Hematopoietic multipotent progenitor cell treated with erythropoietin and hydrocortisone succinate and interleukin-3 and kit ligand, for 8 days (in vitro differentiated cells): ENCODE results near the gene HIC1.
"Not testable (repeated sequence)": the region's sequence is repeated elsewhere in the genome, so short reads cannot be mapped to it uniquely, and the experiment has no call there.

ENCODE experiments used
- DNase-seq: peaks from one replicate; pipeline ENCODE4 v3.0.0-alpha.2; 2015

Gene HIC1

GRCh38 chr17:2054512-2055291 lies at the start of gene HIC1:
HIC1 (plus strand) TSS chr17:2055103; CDS start chr17:2056691, 1,588 bp downstream.
- DNase-seq: peak; percentile 67

GRCh38 chr17:2008332-2009126 lies 46.4 kb upstream of the HIC1 start:
- DNase-seq: no peak

- DNase-seq: no peak
These were observed 45.2 kb upstream of the HIC1 start for GRCh38 chr17:2009737-2010136.

- no peak for DNase-seq
These were observed 43.2 kb upstream of the HIC1 start for GRCh38 chr17:2011411-2012371.

GRCh38 chr17:2012499-2012898 lies 42.4 kb upstream of the HIC1 start:
- no peak for DNase-seq

- DNase-seq: not testable (repeated sequence)
These were observed 41.5 kb upstream of the HIC1 start for GRCh38 chr17:2013220-2013993.

GRCh38 chr17:2013994-2014317 lies 40.9 kb upstream of the HIC1 start:
- no peak for DNase-seq

- no peak for DNase-seq
These were observed 39.6 kb upstream of the HIC1 start for GRCh38 chr17:2015314-2015713.

GRCh38 chr17:2016494-2016893 lies 38.4 kb upstream of the HIC1 start:
- no peak for DNase-seq

- DNase-seq: no peak
These were observed 37.5 kb upstream of the HIC1 start for GRCh38 chr17:2017274-2017941.

- DNase-seq: no peak
These were observed 36.0 kb upstream of the HIC1 start for GRCh38 chr17:2018716-2019510.

GRCh38 chr17:2019723-2020122 lies 35.2 kb upstream of the HIC1 start:
- no peak for DNase-seq

GRCh38 chr17:2020721-2021120 lies 34.2 kb upstream of the HIC1 start:
- DNase-seq: no peak

- no peak for DNase-seq
These were observed 32.2 kb upstream of the HIC1 start for GRCh38 chr17:2022647-2023240.

GRCh38 chr17:2023256-2023655 lies 31.6 kb upstream of the HIC1 start:
- DNase-seq: no peak

GRCh38 chr17:2023692-2024571 lies 31.0 kb upstream of the HIC1 start:
- no peak for DNase-seq

GRCh38 chr17:2024572-2025219 lies 30.2 kb upstream of the HIC1 start:
- DNase-seq: no peak

GRCh38 chr17:2025220-2025621 lies 29.7 kb upstream of the HIC1 start, which contains the start of gene RTN4RL1:
RTN4RL1 (minus strand) TSS chr17:2025334; CDS start chr17:2024865, 469 bp downstream.
- DNase-seq: peak; percentile 69
